Mucosa of descending colon (tissue), 3 donors: ENCODE results near the gene OR52A1. TPM values are rescaled to one million over a fixed set of nuclear protein-coding genes. Genes with fewer than 3 reads are reported as not detected.
"Not testable (repeated sequence)": the region's sequence is repeated elsewhere in the genome, so short reads cannot be mapped to it uniquely, and the experiment has no call there.

Source experiments
- ATAC-seq: fragments of 200-7000 bp; cut with Tn5 transposase; one replicate; pipeline ENCODE4 v1.9.1; 2020; ENCODE audit warnings: mild to moderate bottlenecking, moderate library complexity
- DNase-seq, 3 donors: peaks; one replicate each; pipeline ENCODE4 v3.0.0-alpha.2; 2020
- H3K36me3 ChIP-seq: fragments of 200-600 bp; one replicate; pipeline ENCODE4 v1.8.0; 2021; ENCODE audit warnings: low read depth, mild to moderate bottlenecking
- H3K4me1 ChIP-seq: fragments of 200-600 bp; one replicate; pipeline ENCODE4 v1.8.0; 2021; ENCODE audit warnings: low read depth, mild to moderate bottlenecking
- H3K4me3 ChIP-seq: fragments of 200-600 bp; one replicate; pipeline ENCODE4 v1.8.0; 2021; ENCODE audit warnings: mild to moderate bottlenecking
- H3K9me3 ChIP-seq: fragments of 200-600 bp; one replicate; pipeline ENCODE4 v1.8.0; 2021; ENCODE audit warnings: mild to moderate bottlenecking
- CTCF ChIP-seq: fragments of 200-600 bp; IDR thresholded peaks from one replicate; pipeline ENCODE4 v1.8.0; 2022; ENCODE audit warnings: antibody characterized with exemption, mild to moderate bottlenecking
- intact Hi-C, 2 donors: fragments of 100-400 bp; cut with DNase I in 1 of 2; cut with micrococcal nuclease in 1 of 2; formaldehyde crosslinking; loops; one replicate each; pipeline versions ENCODE4 v1.11.0 to v1.11.1; 2022; cut with DNase I, micrococcal nuclease
- total RNA-seq, 3 donors: library from RNA; stranded (reverse); fragmentation: NEBNext Ultra II Directional in 2 of 3; extraction: Animal tissue kit (Norgen Biotek cat#: 25700) in 2 of 3; gene quantifications; one replicate each; pipeline versions ENCODE4 v1.2.1 to v1.2.4, GENCODE V29; 2021 to 2023
- donor health status: DM: no; HTN: no; CAD: no; lungs with moderate emphysema.
- donor health status: DM: no; HTN: no; CAD: no.
- donor health status: DM: no; HTN: yes; CAD: no.

OR52A1 gene
- total RNA-seq, 3 donors from 2014 or later, result not detected

GRCh38 chr11:5171856-5172255 lies 17.3 kb upstream of the OR52A1 start:
- DNase-seq (no peak), ATAC-seq (no peak)
- TF ChIP-seq CTCF, result no peak
- H3K36me3 ChIP-seq, result no peaks in the 10 kb centered on the region
- no peaks in the 10 kb centered on the region for H3K9me3 ChIP-seq
- intact Hi-C loops, result no loop called here
- no peaks in the 10 kb centered on the region for H3K4me1 ChIP-seq
- no peak overlapping the region for H3K4me3 ChIP-seq

- H3K36me3 ChIP-seq, H3K9me3 ChIP-seq, ATAC-seq, DNase-seq, H3K4me3 ChIP-seq, H3K4me1 ChIP-seq, intact Hi-C loops: not testable (repeated sequence)
These were observed 11.3 kb upstream of the OR52A1 start for GRCh38 chr11:5165898-5166297.

GRCh38 chr11:5164807-5165206 lies 10.2 kb upstream of the OR52A1 start:
- H3K36me3 ChIP-seq, intact Hi-C loops, DNase-seq, H3K4me1 ChIP-seq, H3K4me3 ChIP-seq, H3K9me3 ChIP-seq, ATAC-seq: not testable (repeated sequence)

- ATAC-seq, H3K4me3 ChIP-seq, DNase-seq, H3K36me3 ChIP-seq, H3K9me3 ChIP-seq, intact Hi-C loops, H3K4me1 ChIP-seq: not testable (repeated sequence)
These were observed 6.5 kb upstream of the OR52A1 start for GRCh38 chr11:5161045-5161444.

GRCh38 chr11:5160217-5160616 lies 5.7 kb upstream of the OR52A1 start:
- H3K9me3 ChIP-seq, DNase-seq, H3K36me3 ChIP-seq, intact Hi-C loops, ATAC-seq, H3K4me1 ChIP-seq, H3K4me3 ChIP-seq: not testable (repeated sequence)

- no peak for ATAC-seq
- DNase-seq, result no peak
- Histone ChIP-seq H3K9me3 (no peaks in the 10 kb centered on the region), H3K36me3 (no peaks in the 10 kb centered on the region), H3K4me1 (no peaks in the 10 kb centered on the region), H3K4me3 (no peak overlapping the region)
- intact Hi-C loops, result no loop called here
- no peak for TF ChIP-seq CTCF
These were observed 5.2 kb upstream of the OR52A1 start for GRCh38 chr11:5159806-5160205.

GRCh38 chr11:5153574-5154431 lies 754 bp downstream of the OR52A1 start:
- H3K9me3 ChIP-seq, result no peaks in the 10 kb centered on the region
- no peak for ATAC-seq
- intact Hi-C loops, result no loop called here

More at GRCh38 chr11:5153574-5154431, 754 bp downstream of the OR52A1 start:
- Histone ChIP-seq H3K36me3 (no peaks in the 10 kb centered on the region), H3K4me3 (no peak overlapping the region), H3K4me1 (no peaks in the 10 kb centered on the region)
- TF ChIP-seq CTCF, result no peak
- no peak for DNase-seq
